Activated T-helper 1 cell treated with anti-CD3 and anti-CD28 coated beads, Interleukin-2, amount 50 U/mL, for 16 hours (primary cell): ENCODE results near the gene MX2.
"Not testable (repeated sequence)": the region's sequence is repeated elsewhere in the genome, so short reads cannot be mapped to it uniquely, and the experiment has no call there.

Experiments used
- DNase-seq, 2 donors: peaks; one replicate each; pipeline ENCODE4 v3.0.0-alpha.2; 2020; ENCODE audit warnings: low read depth in 1 of 2, low spot score in 1 of 2

Gene MX2

GRCh38 chr21:41333752-41334151, 28.1 kb upstream of the MX2 start:
- DNase-seq, result no peak

DNA sequence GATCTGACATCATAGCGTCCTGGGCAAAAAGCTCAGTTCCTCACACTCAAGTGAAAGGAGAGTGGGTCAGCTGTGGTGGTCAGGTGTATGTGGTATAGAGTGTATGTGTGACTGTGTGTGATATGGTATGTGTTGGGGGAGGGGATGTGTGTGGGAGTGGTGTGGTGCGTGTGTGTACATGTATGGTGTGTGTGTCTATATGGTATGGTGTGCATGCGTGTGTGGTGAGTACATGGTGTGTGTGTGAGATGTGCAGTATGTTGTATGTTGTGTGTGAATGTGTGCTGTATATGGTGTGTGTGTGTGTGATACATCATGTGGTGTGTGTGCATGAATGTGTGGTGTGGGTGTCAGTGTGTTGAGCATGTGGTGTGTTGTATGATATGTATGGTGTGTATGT, 24.3 kb upstream of the MX2 start:
- DNase-seq, result no peak

DNA sequence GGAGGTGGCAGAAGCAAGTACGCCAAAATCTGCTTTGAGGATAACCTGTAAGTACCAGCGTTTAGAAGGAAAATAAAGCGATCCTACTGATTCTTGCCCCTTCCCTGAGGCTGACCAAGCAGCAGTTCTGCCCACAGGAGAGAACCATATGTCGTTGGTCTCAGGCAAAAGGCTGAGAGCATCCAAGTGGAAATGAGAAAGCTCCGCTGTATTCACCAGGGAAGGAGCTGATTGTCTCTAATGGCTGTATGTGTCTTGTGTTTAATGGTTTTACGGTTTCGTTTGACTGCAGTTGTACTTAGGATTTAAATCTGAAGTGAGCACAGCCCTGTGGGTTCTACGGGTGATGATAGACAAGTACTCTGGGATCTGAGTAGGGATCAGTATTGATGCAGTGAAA, 23.4 kb upstream of the MX2 start:
- DNase-seq, result no peak

DNA sequence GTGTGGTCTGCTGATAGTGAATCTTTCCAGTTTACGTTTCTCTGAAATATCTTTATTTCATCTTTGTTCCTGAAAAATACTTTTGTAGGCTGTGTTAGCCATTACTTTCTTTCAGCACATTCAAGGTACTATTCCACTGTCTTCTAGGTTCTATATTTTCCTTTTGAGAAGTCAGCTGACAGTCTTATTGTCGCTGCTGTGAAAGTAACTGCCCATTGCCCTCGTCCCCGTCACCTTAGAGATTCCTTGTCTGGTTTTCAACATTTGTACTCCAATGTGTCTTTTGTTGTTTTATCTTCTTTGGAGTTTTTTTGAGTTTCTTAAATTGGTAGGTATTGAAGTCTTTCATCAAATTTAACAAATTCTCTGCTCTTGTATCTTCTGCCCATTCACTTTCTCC, 19.8 kb upstream of the MX2 start:
- no peak for DNase-seq

- DNase-seq, result no peak
Observed at GRCh38 chr21:41344146-41344545, 17.7 kb upstream of the MX2 start.

DNA sequence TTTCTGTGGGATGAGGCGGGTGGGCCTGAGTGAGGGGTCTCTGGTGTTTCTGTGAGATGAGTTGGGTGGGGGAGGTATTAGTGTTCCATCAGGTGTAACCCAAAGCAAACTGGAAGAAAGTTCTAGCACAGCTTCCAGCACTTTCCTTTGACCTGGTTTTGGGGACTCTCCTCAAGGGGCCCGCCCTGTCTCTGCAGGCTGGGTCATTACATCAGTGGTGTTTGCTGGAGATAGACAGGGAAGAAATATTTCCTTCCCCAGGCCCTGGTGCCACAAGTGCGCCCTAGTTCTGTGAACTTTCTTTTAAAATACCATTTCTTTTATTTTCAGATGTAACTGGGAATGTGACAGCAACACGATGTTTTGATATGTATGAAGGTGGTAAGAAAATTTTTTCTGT, 16.5 kb upstream of the MX2 start:
- DNase-seq, result no peak

DNA sequence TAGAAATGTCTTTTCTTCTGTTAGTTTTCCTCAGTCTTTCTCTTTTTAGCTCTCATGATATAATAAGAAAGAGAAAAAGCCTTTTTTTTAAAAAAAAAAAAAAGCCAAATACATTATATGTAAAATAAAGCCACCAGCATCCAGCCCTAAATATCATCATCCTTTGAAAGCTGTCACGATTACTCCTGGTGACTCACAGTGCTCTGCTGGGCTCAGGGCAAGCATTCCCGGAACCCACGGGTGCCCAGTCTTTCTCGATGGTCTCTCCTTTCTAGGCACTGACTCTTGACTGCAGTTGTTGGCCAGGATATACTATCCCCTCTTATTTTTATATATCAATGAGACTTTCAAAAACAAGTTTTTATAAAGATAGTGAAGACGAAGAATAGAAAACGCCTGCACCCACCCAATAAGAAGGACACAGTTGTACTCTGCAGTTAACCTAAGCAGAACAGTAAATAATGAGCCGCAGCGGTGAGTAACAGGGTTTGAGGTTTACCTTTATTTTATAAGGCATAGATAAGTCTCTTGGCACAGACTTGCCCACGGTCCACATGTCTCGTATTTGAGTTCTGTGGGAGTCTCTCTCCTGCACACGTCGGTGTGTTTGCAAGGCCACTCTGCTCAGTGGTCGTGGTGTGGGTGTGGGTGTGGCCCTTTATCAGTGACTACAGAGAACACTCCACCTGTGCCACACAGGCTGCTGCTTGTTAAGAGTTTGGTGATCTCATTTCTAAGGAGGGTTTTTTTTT, 15.7 kb upstream of the MX2 start:
- no peak for DNase-seq

DNA sequence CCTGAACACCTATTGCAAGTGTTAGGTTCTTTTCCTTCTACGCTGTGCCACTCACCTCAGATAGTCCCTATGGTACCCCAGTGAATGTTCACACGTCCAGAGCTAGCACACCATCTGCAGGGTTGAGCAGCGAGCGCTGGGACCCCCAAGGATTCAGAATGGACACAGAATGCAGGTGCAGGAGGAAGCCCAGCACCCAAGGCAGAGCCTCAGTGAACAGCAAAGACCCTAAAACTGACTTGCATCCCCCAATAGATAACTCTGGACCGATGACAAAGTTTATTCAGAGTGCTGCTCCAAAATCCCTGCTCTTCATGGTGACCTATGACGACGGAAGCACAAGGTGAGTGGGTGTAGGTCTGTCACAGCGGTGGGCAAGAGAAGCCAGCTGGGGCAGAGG, 15.1 kb upstream of the MX2 start:
- DNase-seq, result no peak

DNA sequence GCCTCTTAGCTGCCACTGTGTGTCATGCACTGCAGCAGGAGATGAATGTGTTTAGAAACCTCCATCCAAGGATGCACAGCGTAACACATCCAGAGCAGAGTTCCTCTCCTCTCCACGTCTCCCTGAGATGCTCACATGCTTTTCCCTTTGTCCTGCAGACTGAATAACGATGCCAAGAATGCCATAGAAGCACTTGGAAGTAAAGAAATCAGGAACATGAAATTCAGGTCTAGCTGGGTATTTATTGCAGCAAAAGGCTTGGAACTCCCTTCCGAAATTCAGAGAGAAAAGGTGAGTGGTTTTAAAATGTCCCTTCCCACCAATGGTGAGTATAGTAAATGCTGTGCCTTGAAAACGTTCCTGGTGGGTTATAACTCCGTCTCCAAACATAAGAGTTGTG, 13.4 kb upstream of the MX2 start:
- no peak for DNase-seq

- DNase-seq, result no peak
Observed at GRCh38 chr21:41349126-41349525, 12.7 kb upstream of the MX2 start.

DNA sequence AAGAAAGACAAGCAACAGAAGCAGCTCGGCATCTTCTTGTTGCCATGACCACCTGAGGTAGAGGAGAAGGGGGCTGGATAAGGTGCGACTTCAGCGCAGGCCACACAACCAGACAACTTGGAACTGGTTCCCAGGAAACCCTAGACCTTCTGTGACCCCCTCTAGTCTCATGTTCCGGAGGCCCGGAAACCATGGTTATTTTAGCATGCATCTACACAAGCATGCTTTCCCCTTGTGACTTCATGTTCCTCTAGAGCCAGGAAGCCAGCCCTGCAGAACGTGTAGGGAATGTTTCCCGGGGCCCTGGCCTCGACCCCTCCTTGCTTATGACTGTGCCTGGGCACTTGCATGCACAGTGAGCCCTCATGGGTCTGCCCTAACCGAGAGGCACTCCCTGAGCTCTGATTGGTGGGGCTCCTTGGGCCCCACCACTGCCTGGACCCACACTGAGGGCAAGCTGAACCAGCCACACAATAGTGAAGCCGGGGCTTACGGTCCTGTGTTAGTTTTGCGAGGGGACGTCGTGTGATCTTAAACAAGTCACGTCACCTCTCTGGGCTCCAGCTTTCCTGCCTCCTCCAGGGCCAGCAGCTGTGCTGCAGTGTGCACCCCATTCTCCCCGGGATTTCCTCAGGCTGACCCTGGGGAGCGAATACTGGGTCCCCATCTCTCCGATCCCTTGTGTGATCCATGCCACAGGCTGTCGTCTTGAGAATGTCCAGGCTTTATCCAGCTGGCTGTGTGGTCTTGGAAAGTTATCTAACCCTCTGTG, 12.0 kb upstream of the MX2 start:
- DNase-seq, result no peak

GRCh38 chr21:41350436-41351155, 11.2 kb upstream of the MX2 start:
- DNase-seq, result no peak

DNA sequence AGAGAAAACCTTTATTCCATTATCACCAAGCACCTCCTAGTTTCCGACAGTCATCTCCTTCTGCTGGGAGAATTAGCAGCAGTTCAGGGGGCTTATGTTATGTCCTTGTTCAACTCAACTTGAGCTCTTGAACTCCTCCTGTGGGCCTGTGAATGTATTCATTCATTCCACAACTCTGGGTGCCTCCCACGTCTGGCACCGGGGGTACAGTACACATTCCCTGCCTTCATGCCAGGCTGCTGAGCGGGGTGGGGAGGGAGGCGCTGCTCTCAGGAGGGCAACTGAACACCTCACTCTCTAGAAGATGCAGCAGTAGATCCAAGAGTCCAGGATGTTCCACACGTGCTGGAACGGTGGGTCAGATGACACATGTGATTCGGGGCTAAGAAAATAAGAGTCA, 4.3 kb upstream of the MX2 start:
- DNase-seq, result no peak

- DNase-seq, result no peak
Observed at GRCh38 chr21:41358193-41359166, 3.3 kb upstream of the MX2 start.

DNA sequence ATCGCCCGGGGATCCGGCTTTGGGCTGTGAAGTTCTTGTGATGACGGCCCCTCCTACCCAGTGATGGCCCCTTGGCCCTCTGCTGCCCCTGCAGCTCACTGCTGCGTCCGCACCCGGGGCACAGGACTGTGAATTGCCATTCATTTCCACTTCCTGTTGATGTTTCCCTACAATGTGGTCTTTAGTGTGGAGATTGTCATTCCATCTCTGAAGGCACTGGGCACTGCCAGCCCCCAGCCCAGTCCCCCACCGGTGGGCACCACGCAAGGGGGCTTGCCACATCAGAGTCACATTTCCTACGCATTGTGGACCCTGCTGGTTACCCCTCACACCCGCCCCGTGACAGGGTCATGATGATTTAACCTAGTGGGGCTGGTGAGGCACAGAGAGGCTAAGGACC, 2.5 kb upstream of the MX2 start:
- DNase-seq, result no peak

GRCh38 chr21:41359754-41360071, 2.1 kb upstream of the MX2 start:
- DNase-seq, result not testable (repeated sequence)

DNA sequence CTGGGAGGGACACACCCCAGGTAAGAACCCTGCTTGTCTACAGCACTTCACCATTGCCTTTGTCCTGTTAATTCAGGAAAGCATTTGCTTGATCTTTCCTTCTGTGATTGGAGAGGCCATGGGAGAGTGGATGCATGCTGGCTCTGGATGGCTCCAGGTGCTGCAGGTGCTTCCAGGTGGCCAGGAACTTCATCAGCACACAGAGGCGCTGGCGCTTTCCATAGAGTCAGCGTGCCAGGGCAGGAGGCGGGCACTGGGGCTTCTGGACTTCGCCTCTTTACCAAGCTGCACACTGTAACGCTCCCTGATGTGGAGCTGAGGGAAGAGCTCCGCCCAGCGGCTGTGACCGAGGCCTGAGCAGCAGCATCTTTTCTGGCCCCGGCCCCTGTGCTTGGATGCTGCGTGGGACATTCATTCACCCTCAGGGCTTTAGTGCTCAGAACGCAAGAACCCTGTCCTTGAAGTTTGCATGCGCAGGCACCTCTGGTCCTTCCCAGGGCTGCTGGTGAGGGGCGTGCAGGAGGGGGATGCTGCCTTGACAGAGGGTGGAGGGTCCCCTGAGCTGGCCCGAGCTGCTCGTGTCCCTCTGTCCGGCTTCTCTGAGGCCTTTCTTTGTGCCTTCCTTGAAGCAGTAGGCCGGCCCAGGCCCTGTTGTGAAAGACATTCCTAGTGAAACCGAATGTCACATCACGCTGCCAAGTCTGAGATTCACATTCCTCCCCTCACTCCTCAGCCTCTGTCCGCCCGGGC, 1.6 kb upstream of the MX2 start:
- no peak for DNase-seq

GRCh38 chr21:41361053-41361785, 608 bp upstream of the MX2 start:
- DNase-seq, result no peak

- DNase-seq, result no peak
Observed at GRCh38 chr21:41362605-41363369, 960 bp downstream of the MX2 start.
